ENCODE data around the gene MYOZ2.
"Not testable (repeated sequence)": the region's sequence is repeated elsewhere in the genome, so short reads cannot be mapped to it uniquely, and the experiment has no call there.

MYOZ2 gene

DNA sequence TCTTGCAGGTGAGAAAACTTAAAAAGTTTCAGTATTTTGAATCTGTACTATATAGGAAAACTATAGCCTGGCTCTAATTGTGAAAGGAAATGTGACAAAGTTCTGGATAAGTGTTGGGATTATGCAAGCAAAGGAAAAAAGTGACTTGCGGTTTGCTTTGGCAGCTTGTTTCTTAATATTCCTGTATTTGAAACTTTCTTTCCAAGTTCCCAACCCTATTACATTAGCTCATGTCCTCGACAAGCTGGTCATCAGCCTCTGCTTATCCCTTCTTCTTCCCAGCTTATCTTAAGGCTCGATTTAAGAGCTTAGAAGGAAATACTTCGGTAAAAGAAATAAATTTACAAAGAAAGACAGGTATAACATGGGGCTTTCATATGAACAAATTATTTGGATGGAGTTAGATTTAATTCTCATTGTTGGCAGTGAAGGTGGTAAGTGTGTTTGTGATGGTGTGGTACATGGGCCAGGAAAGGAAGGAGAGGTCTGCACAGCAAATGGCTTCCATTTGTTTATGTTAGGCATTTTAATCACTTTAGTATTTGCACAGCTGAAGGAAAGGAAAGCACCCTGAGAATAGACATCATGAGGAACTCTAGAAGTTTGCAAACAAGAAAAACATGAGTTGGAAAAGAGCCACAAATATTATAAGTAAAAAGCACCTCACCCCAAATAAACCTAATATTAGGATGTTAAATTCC lies 5.1 kb upstream of the MYOZ2 start:
- DNase-seq: peak; percentile 12

- DNase-seq: no peak
These were observed 4.5 kb upstream of the MYOZ2 start for GRCh38 chr4:119131164-119131563.

DNA sequence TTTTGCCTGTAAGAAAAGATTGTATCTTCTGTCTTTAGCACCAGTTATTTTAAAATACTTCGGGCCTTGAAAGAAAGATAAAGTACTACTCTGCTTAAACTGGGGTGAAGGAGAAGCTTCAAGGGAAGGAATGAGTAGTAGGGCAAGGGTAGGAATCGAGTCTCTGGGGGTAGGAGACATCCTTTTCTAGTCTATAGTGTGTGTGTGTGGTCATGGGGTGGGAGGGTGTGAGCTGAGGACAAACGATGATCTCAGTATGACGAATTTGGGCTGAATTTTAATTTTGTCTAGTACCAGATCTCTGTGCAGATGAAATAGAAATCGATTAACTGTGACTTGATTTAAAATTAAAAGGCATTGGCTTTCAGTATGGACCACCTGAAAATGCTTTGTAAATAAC lies 3.3 kb upstream of the MYOZ2 start:
- no peak for DNase-seq

GRCh38 chr4:119136546-119136945 lies 914 bp downstream of the MYOZ2 start:
- no peak for DNase-seq

DNA sequence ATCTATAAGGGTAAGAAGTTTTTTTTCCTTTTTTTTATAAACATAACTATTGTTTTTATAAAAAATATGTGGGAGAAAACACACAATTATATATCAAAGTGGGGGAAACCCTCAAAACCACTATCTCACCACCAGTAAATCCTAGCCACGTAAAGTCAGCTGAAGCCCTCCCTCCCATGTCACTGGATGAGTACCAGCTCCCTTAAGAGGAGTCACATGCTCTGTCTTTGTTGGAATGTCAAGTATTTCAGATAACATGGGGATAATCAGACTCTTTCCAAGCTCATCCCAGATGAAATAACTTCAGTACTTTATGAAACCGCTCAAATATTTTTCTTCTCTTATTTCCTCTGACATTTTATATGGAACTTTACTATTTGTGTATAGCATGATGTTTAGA lies 2.4 kb downstream of the MYOZ2 start:
- no peak for DNase-seq

- DNase-seq: no peak
These were observed 3.7 kb downstream of the MYOZ2 start for GRCh38 chr4:119139311-119139710.

- no peak for DNase-seq
These were observed 4.2 kb downstream of the MYOZ2 start for GRCh38 chr4:119139822-119140252.

DNA sequence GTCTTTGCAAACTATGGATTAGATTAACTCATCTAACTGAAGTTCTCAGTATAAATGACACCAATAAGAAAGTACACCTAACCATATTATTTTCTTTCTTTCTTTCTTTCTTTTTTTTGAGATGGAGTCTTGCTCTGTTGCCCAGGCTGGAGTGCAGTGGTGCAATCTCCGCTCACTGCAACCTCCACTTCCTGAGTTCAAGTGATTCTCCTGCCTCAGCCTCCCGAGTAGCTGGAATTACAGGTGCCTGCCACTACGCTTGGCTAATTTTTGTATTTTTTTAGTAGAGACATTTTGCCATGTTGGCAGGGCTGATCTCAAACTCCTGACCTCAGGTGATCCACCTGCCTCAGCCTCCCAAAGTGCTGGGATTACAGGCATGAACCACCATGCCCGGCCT lies 5.7 kb downstream of the MYOZ2 start:
- not testable (repeated sequence) for DNase-seq

DNA sequence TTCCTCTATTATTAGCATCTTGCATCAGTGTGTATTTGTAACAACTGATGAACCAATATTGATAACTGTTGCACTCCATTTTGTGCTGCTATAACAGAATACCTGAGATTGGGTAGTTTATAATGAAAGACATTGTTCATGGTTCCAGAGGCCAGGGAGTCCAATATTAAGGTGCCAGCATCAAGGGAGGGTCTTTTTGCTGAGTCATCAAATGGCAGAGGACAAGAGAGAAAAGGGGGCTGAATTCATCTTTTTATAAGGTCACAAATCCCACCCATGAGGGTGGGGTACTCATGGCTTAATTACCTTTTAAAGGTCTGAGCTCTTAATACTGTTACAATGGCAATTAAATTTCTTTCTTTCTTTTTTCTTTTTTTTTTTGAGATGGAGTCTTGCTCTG lies 7.2 kb downstream of the MYOZ2 start:
- DNase-seq: no peak

DNA sequence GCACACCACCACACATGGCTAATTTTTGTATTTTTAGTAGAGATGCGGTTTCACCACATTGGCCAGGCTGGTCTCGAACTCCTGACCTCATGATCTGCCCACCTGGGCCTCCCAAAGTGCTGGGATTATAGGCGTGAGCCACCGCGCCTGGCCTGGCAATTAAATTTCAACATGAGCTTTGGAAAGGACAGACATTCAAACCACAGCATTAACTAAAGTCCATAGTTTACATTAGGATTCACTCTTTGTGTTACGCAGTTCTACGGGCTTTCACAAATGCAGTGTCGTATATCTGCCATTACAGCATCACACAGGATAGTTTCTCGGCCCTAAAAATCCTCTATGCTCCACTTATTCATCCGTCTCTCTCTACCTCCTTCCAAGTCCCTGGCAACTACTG lies 7.7 kb downstream of the MYOZ2 start:
- DNase-seq: not testable (repeated sequence)

DNA sequence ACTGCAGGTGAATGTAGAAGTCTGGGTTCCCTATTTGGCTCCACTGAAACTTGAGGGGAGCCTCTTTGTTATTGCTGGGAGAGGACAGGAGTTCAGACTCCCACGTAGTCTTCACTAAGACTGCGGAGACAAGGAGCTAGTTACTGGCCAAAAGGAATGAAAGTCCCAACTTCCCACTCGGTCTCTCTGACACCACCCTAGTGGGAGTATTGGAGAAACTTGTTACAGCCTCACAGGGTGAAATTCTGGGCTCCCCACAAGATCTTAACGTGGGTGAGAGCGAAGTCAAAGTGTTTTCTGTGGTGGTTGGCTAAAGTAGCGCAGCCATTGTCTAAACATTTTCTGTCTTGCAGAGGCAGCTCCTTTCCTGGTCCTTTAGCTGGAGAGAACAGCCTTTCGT lies 13.5 kb downstream of the MYOZ2 start:
- DNase-seq: no peak

GRCh38 chr4:119151161-119151560 lies 15.5 kb downstream of the MYOZ2 start:
- DNase-seq: no peak

DNA sequence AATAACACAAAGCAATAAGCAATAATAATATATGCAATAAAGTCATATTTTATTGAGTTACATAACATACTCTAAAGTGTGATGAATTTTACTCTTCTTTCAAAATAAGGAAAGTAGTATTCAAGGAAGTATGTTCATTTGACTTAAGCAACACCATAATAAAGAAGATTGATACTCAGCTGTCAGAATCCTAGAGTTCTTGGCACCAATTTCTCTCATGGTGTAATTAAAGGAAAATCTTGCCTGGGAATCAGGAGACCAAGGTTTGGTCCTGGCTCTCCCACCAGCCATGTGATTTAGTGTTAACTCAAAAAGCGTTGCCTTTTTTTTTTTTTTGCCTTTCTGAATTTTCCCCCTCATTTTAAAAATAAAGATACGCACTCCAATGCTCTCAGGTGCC lies 17.1 kb downstream of the MYOZ2 start:
- DNase-seq: no peak

GRCh38 chr4:119162174-119162573 lies 26.5 kb downstream of the MYOZ2 start:
- DNase-seq: no peak

DNA sequence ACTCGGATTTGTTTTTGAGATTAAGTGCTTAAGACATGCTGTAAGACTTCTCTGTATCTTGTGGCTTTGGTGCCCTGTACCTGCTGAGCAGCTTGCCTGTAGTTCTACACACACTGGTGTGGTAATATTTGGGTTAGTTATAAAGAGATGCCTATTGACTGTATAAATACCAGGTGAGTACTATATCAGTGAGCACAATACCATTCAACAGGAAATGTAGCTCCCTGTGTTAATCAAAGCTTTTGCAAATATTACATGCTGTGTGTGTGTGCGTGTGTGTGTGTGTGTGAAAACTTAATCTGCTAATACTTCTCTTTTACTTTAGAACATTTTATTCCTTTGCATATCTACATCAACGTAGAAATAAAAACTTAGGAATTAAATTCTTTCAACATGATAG lies 30.1 kb downstream of the MYOZ2 start:
- no peak for DNase-seq

GRCh38 chr4:119170195-119170594 lies 34.6 kb downstream of the MYOZ2 start:
- no peak for DNase-seq

DNA sequence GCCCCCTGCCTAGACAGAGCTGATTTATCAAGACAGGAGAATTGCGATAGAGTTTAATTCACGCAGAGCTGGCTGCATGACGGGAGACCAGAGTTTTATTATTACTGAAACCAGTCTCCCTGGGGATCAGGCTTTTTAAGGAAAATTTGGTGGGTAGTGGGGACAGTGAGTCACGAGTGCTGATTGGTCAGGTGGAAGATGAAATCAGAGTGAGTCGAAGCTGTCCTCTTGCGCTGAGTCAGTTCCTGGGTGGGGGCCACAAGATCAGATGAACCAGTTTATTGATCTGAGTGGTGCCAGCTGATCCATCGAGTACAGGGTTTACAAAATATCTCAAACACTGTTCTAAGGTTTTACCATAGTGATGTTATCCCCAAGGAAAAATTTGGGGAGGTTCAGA lies 36.6 kb downstream of the MYOZ2 start:
- no peak for DNase-seq

DNA sequence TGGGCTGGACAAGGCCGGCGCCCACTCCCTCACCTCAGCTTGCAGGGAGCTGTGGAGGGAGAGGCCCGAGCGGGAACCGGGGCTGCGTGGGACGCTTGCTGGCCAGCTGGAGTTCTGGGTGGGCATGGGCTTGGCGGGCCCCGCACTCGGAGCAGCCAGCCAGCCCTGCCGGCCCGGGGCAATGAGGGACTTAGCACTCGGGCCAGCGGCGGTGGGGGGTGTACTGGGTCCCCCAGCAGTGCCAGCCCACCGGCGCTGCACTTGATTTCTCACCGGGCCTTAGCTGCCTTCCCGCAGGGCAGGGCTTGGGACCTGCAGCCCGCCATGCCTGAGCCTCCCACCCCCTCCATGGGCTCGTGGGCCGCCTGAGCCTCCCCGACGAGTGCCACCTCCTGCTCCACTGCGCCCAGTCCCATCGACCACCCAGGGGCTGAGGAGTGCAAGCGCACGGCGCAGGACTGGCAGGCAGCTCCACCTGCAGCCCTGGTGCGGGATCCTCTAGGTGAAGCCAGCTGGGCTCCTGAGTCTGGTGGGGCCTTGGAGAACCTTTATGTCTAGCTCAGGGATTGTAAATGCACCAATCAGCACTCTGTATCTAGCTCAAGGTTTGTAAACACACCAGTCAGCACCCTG lies 38.2 kb downstream of the MYOZ2 start:
- DNase-seq: not testable (repeated sequence)

DNA sequence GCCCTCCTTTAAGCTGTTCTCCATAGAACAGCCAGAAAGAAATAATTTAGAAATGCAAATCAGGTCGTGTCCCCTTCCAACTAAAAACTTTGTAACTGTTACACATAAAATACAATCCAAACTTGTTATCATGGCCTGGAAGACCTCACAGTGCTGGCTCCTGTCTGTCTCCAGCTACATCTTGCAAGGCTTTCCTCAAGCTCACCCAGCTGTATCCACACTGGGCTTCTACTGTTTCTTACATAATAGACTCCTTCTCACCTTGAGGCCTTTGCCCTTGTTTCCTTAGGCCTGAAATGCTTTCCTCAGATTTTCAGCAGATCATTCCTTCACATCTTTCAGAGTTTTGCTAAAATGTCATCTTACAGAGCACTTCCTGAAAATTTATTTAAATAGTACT lies 43.4 kb downstream of the MYOZ2 start:
- DNase-seq: no peak

GRCh38 chr4:119184128-119184527 lies 48.5 kb downstream of the MYOZ2 start:
- DNase-seq: no peak

- DNase-seq: no peak
These were observed 54.0 kb downstream of the MYOZ2 start for GRCh38 chr4:119189638-119190037.

DNA sequence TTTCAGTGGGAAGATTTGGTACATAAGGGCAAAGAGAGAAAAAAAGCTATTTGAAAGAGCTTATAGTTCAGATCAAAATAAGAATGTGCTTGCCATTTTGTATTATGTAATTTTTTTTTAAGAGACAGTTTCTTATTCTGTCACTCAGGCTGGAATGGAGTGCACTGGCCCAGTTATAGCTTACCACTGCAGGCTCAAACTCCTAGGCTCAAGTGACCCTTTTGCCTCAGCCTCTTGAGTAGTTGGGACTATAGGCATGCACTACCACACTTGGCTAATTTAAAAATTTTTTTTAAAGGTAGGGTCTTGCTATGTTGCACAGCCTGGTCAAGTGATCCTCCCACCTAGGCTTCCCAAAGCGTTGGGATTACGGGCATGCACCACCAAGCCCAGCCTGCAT lies 54.7 kb downstream of the MYOZ2 start:
- DNase-seq: no peak

- DNase-seq: no peak
These were observed 55.9 kb downstream of the MYOZ2 start for GRCh38 chr4:119191505-119191904.

DNA sequence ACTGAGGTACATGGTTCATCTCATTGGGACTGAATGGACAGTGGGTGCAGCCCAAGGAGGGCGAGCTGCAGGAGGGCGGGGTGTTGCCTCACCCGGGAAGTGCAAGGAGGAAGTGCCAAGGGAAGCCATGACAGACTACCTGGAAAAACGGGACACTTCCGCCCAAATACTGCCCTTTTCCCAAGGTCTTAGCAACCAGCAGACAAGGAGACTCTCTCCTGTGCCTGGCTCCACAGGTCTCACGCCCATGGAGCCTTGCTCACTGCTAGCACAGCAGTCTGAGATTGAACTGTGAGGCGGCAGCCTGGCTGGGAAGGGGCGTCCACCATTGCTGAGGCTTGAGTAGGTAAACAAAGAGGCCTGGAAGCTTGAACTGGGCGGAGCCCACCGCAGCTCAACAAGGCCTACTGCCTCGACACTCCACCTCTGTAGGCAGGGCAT lies 62.2 kb downstream of the MYOZ2 start:
- DNase-seq: no peak

DNA sequence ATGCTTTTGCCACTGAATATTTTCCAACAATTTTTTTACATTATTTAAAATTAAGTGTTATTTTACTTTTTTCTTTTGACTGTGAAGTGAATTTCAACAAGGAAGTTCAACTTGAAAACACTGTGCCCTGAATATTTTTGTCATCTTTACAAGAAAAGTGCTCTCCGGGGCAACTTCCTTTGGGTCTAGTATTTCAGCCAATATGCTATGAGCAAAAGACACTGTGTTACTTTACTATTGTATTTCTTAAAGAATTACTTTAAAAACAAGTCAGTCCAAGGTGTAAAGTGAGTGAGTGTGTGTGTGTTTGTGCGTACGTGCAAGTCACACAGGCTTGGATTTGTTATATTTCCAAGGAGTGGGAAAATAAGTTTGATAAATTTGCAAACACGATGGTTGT lies 69.3 kb downstream of the MYOZ2 start:
- no peak for DNase-seq

Data from NCI-H510A treated with DMSO at 0.1 percent for 48 hours (cell line).